HEK293T (cell line): Measurements from ENCODE around the gene KRTAP4-9.
"Not testable (repeated sequence)": the region's sequence is repeated elsewhere in the genome, so short reads cannot be mapped to it uniquely, and the experiment has no call there.

ENCODE experiments used
- BHLHE40 ChIP-seq: fragments of 450-650 bp; IDR thresholded peaks from 2 replicates; pipeline ENCODE4 v1.6.1; 2016; ENCODE audit warnings: mild to moderate bottlenecking, moderate library complexity, borderline replicate concordance
- FOXA1 ChIP-seq: fragments of 450-650 bp; IDR thresholded peaks from 2 replicates; pipeline ENCODE4 v1.6.1; 2016; ENCODE audit warnings: mild to moderate bottlenecking
- FOXK2 ChIP-seq: fragments of 450-650 bp; IDR thresholded peaks from 2 replicates; pipeline ENCODE4 v1.6.1; 2016; ENCODE audit warnings: mild to moderate bottlenecking
- FOXM1 ChIP-seq: fragments of 450-650 bp; IDR thresholded peaks from 2 replicates; pipeline ENCODE4 v1.6.1; 2017; ENCODE audit warnings: mild to moderate bottlenecking, borderline replicate concordance
- NFRKB ChIP-seq: fragments of 450-650 bp; IDR thresholded peaks from 2 replicates; pipeline ENCODE4 v1.6.1; 2016; ENCODE audit warnings: mild to moderate bottlenecking, moderate library complexity

- TF ChIP-seq BHLHE40, FOXK2, FOXA1, FOXM1, NFRKB: not testable (repeated sequence)
Measured at GRCh38 chr17:41104386-41105038, 677 bp upstream of the KRTAP4-9 start.
